GM21360 (cell line): ENCODE results near the gene CPT1C.

Experiments
- ATAC-seq: cut with Tn5 transposase; IDR thresholded peaks from one replicate; pipeline ENCODE4 v1.9.1; 2021; ENCODE audit warnings: mild to moderate bottlenecking, moderate library complexity; ENCODE audit not compliant: unreplicated experiment

CPT1C gene

DNA sequence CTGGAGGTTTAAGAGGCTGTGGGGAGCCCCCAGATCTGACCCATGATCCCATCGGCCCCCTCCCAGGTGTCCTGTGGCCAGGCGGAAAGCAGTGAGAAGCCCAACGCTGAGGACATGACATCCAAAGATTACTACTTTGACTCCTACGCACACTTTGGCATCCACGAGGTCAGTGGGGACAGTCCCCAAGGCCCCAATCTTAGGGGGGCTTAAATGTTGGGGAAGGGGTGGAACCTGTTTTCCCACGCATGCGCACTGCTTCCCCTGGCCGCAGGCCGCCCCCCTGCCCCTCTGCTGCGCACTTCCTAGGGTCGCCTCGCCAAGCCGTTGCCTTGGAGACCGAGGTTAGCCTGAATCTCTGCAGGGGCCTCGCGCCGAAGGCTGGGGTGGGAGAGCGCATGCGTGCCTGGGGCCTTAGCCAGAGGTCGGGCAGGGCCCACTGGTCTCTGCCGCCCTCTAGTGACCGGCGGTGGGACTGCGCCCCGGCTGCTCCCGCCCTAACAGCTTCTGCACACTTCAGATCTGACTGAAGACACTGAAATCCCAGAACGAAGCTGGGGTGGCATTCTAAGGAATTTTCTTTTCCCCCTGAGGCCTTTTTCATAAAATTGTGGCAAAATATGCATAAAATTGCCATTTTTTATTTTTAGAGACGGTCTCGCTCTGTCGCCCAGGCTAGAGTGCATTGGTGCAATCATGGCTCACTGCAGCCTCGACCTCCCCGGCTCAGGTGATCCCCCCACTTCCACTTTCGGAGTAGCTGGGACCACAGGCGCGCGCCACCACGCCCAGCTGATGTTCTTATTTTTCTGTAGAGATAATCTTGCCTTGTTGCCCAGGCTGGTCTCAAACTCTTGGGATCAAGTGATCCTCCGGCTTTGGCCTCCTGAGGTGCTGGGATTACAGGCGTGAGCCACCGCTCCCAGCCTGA lies 10.2 kb upstream of the CPT1C start:
- ATAC-seq, result no peak

DNA sequence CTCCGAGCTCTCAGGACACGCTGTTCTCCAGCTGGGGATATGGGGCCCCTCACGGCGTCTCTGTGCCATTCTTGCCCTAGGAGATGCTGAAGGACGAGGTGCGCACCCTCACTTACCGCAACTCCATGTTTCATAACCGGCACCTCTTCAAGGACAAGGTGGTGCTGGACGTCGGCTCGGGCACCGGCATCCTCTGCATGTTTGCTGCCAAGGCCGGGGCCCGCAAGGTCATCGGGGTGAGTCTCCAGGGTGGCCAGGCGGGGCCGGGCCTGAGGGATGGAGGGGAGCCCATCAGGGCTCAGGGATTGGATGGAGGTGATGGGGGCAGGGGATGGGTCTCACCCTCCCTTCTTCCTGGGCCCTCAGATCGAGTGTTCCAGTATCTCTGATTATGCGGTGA lies 9.1 kb upstream of the CPT1C start:
- ATAC-seq, result no peak

DNA sequence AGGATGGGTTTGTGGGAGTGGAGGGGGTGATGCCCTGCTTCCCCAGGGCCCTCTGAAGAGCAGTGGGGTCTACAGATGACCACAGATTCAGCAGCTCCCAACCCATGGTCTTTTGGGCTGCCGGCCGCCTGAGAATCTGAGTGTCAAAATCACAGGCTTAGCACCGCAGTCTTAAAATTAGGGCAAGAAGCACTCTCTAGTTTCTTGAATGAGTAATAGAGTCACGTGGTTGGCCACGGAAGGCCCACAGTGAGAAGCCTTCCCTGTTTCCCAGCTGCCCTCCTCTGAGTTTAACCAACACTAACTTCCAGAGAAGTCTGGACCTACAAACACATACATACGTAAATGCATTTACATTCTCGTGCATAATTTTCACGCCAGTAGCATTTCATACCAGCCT lies 8.6 kb upstream of the CPT1C start:
- no peak for ATAC-seq

DNA sequence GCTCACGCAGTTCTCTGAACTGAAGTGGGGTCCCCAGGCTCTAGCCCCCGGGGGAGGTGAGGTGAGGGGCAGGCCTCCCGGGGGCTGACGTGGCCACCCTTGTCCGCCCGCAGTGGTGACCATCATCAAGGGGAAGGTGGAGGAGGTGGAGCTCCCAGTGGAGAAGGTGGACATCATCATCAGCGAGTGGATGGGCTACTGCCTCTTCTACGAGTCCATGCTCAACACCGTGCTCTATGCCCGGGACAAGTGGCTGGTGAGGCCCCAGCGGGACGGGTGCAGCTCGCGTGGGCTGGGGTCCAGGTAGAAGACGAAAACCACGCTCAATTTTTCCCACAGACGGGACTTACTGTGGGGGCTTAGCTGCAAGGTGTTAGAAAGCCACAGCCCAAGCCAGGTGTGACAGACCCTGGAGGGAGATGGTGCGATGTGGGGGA lies 7.1 kb upstream of the CPT1C start:
- ATAC-seq, result no peak

DNA sequence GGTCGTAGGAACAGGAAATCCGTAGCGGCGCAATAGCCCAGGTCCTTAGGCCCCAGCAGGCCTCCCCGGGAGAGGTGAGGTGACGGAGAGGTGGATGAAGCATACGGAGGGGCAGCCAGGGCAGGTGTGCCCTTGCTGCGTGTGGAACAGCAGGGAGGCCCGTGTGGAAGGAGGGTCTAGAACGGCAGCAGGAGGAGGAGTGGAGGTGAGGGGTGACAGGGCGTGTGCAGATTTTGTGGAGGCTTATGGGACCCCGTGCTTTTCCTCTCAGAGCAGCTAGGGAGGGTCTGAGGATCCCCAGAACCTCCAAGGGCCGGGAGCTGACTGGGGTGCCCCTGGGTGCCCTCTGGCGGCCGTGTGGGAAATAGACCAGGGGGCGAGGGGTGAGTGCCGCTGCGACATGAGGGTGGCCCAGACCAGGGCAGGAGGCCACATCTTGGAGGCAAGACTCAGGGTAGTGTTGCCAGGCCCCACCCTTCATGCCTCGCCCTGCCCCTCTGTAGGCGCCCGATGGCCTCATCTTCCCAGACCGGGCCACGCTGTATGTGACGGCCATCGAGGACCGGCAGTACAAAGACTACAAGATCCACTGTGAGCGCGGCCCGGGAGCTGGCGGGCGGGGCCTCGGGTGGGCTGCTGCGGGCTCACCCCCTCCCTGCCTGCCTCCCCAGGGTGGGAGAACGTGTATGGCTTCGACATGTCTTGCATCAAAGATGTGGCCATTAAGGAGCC lies 6.5 kb upstream of the CPT1C start:
- ATAC-seq, result no peak

DNA sequence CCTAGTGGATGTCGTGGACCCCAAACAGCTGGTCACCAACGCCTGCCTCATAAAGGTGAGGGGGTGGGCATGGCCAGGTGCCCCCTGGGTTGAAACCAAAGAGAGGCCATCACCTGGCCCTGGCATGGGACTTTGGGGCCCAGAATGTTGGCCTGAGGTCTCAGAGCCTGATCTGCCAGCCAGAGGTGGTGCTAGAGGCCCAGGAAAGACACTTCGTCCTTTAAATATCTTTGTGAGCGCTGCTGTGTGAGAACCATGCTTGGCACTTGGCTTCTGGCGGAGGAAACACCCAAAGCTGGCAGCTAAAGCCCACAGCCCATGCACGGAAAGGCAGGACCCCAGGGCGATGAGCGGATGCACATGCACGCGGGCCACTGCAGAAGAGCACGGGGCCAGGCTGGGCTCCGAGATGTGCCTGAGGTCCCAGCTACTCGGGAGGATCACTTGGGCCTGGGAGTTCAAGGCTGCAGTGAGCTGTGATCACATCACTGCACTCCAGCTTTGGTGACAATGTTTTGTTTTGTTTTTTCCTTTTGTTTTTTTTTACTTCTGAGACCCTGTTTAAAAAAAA lies 5.8 kb upstream of the CPT1C start:
- no peak for ATAC-seq

DNA sequence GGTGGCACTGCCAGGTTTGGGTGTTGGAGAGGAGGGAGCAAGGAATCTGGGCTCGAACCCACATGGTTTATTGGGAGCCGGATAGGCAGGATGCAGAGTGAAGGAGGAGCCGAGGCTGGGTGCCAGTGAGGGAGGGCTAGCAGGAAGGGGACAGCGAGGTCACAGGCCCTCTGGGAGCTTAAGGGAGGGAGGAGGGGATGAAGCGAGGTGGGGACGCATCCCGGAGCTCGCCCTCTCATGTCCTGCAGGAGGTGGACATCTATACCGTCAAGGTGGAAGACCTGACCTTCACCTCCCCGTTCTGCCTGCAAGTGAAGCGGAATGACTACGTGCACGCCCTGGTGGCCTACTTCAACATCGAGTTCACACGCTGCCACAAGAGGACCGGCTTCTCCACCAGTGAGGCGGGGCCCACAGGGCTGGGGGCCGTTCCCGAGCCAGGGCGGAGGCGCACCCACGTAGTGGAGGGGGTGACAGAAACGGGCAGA lies 5.0 kb upstream of the CPT1C start:
- ATAC-seq, result no peak

DNA sequence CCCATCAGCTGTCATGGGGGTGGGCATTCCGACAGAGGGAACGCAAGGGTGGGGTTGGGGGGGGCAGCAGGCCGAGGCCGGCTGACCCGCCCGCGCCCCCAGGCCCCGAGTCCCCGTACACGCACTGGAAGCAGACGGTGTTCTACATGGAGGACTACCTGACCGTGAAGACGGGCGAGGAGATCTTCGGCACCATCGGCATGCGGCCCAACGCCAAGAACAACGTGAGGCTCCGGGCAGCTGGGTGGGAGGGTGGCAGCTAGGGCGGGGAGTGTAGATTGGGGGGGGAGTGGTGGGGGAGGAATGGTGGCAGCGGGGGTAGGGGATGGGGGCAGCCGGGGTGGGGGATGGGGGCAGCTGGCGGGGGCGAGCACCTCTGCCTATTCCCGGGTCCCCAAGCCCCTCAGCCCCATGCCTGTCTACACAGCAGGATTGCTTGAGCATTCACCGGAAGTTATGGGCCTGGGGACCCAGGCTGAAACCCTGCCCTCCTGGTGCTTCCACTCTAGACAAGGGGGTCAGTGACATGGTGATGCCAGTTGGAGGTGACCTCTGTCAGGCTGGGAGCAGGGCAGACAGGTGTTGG lies 4.3 kb upstream of the CPT1C start:
- no peak for ATAC-seq

DNA sequence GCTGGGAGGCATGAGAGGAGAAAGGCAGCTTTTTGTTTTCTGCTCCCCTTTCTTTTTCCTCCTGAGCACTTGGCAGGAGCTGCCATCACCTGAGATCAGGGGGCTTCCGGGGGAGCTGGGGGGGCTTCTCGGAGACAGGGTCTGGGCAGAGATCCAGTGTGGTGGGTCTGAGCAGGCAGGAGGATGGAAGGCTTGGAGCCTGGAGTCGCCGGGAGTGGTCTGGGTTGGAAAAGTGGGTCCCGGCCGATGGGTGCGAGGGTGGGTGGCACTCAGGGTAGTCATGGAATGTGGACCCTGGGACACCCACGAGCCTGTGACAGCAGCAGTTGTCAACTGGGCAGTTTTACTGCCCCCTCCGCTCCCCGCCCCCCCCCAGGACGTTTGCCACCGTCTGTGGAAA lies 3.8 kb upstream of the CPT1C start:
- no peak for ATAC-seq

DNA sequence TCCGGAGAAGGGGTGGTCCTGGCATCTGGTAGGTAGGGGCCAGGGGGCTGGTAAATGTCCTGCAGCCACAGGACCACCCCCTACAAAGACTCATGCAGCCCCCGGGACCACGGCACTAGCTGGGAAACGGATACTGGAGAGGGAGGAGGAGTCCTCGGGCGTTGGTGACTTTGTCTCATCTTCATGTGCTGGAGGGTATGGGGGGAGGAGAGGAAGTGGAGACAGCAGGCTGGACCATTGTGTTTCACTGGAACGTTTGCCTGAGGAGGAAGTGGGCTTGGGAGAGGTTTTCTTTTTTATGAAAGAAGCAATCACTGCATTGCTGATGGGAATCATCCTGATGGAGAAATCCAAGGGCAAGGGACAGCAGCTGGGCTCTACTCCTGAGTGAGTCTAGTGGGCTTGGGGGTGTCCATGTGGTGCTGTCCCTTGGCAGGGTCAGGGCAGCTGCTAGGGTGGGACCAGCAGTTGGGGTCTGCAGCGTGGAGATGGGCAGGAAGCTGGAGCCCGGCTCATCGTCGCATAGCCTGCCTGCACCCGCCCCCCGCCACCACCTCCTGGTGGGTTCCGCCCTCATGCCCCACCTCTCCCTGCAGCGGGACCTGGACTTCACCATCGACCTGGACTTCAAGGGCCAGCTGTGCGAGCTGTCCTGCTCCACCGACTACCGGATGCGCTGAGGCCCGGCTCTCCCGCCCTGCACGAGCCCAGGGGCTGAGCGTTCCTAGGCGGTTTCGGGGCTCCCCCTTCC lies 3.2 kb upstream of the CPT1C start:
- no peak for ATAC-seq

DNA sequence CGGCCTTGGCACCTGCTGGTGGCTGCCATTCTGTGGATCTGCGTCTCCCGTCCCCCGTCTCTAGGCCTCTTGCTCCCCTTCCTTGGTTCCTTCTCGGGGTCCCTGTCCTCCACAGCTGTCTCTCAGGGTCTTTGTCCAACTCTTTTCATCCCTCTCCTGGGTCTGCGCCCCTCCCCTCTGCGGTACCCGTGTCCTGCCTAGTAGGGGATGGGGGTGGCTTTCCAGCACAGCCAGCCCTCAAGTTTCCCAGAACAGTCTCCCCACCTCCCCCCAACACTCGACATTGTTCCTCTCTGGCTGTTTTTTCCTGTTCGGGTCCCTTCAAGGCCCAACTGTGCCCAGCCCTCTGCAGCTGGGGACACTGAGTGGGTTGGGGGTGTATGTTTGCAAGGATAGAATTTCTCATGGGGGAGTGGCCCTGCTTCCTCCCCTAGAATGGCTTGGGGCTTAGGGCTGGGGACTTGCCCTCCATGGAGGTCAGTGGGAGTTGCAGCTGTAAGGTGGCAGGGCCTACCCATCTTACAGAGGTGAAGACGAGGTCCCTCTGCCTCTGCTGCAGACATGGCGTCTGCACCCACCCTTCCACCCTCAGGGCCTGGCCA lies 2.3 kb upstream of the CPT1C start:
- no peak for ATAC-seq

DNA sequence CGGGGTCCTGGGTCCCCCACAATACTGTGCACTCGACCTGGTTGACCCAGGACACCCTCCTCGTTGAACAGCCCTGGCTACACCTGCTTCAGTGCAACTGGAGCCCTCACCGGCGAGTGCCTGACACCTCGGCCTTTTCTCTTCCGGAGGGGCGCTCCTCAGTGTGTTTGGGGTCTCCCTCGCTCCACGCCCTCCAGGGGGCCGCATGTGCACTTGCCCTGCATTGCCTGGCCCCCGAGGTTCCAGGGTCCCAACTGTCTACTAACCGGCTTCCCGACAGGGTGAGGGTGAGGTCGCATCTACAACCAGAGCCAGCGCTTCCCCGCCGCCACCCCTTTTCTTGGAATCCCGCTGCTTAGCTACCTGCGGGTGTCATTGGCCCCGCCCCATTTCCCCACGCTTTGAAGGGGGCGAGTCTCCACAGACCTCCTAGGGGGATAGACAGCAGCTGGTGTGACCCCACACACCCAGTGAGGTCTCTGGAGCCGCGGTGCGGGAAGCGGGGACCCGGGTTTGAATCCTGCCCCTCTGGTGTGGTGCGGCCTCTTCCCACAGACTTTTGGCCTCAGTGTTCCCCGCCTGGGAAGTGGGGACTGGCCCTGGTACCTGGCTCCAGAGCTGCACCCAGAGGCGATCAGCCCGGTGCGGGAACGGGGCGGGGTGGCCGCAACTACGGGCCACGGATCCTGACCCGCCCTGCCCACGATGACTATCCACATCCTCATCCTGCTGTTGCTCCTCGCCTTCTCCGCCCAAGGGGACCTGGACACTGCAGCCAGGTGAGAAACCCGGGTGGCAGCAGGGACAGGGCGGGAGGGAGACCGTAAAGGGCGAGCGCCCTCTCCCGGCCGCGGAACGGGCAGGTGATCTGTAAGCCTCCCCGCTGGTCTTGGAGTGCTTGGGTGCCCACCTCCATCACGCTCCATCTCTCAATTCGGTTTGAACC lies 1.5 kb upstream of the CPT1C start, which contains the start of gene ADM5:
TSS of gene ADM5 (plus strand) at position 462 of the 946 bp plus-strand sequence. CDS start at position 706, 244 bp downstream.
- ATAC-seq, result no peak

DNA sequence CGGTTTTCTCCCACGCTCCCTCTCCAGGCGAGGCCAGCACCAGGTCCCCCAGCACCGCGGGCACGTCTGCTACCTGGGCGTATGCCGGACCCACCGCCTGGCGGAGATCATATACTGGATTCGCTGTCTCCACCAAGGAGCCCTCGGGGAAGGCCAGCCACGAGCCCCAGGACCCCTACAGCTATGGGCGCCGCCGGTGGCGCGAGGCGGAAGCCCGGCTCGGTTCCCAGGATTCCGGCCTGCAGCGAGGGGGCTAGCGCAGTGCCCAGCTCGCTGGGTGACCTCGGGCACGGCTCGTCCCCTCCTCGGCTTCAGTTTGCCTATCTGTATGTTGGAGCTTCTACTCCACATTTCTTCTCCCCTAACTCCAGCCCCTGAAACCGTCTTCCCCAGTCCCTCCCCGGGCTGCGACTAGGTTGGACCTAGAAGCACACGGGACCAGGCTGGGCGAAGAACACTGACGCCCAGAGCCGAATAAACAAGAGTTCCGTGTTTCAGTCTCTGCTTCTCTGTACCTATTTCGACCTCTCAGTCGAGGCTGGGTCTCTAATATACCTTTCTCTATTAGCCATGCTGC lies 749 bp upstream of the CPT1C start:
- ATAC-seq, result no peak

DNA sequence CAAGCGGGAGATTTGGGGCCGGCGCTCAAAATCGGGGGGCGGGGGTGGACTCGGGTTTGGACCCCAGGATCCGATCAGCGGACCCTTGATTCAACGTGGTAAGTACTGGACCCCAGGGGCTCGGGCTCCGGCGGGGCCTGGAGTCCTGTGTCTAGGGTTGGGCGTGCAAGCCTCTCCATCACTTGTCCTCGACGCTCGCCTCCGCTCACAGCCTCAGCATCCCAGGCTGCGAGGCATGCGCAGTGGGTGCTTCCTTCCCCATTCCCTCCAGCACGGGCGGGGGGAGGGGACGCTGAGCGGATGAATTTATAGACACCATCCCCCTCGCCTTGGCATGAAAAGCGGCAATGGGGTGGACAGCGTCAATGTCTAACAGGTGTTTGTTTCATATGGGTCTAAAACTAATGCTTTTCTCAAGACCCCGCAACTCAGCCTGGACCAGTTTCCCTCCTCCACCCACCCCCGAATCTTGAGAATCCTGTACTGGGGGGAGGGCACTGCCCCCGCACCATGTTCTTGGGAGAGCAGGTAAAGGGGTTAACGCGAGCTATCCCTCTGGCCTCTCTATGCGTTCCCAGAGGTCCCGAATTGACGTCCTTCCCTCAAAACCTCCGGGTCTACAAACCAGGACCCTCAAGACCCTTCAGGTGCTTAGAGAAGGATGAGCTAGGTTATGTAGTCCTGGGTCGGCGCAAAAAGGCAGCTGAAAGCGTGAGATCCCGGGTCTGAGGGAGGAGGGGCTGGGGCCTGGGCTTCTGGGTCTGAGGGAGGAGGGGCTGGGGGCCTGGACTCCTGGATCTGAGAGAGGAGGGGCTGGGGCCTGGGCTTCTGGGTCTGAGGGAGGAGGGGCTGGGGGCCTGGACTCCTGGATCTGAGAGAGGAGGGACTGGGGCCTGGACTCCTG lies 579 bp downstream of the CPT1C start:
- ATAC-seq, result no peak

DNA sequence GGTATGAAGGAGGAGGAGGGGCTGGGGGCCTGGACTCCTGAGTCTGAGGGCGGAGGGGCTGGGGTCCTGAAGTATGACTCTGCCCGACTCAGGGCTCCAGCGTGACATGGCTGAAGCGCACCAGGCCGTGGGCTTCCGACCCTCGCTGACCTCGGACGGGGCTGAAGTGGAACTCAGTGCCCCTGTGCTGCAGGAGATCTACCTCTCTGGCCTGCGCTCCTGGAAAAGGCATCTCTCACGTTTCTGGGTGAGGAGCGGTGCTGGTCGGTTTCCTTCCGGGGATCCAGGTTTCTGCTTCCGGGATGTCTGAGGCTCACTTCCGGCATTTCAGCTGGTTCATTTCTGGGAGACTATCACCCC lies 1.2 kb downstream of the CPT1C start:
- no peak for ATAC-seq

DNA sequence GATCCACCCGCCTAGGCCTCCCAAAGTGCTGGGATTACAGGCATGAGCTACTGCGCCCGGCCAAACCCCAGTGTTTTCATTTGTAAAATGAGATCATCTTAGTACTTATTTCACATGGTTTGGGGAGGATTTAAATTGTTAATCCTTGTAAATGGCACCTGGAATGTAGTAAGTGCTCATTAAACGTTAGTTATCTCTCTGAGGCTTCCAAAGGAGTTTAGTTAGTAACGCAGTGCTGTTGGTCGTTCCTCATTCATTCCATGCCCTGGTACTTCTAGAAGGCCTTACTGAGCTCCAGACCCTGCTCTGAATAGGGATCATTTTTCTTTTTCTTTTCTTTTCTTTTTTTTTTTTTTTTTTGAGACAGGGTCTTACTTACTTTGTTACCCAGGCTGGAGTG lies 5.2 kb downstream of the CPT1C start:
- ATAC-seq, result no peak

DNA sequence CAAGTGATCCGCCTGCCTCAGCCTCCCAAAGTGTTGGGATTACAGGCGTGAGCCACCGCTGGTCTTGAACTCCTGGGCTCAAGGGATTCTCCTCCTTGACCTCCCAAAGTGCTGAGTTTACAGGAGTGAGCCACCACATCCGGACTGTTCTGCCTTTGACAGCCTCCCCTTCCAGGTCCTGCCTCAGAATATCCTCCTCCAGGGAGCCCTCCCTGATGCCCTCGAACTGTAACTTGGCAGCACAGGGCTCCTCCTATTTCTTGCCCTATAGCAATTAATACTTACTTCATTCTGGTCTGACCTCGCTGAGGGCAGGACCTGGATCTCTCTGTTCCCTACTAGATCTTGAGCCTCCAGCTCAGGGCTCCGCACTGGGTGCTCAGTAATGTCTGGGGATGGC lies 5.9 kb downstream of the CPT1C start:
- no peak for ATAC-seq

DNA sequence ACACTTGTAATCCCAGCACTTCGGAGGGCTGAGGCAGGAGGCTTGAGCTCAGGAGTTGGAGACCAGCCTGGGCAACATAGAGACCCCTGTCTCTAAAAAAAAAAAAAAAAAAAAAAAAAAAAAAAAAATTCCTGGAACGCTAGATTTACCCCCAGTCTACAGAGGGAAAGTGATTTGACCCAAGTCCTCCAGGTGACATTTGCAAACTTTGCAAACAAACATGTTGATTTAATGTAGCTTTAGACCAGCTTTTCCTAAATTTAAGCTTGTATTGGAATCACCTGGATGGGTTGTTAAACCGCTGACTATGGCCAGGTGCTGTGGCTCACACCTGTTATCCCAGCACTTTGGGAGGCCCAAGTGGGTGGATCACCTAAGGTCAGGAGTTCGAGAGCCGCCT lies 8.4 kb downstream of the CPT1C start:
- ATAC-seq, result no peak
